SU-DHL-6 (cell line): ENCODE data around the gene DMGDH.

Experiments
- CTCF ChIP-seq: fragments of 200-600 bp; sonication (generic); IDR thresholded peaks from one replicate; pipeline ENCODE4 v1.5.1; 2017; ENCODE audit warnings: antibody characterized with exemption, mild to moderate bottlenecking, low read length, moderate library complexity; ENCODE audit not compliant: insufficient read depth, poor library complexity, severe bottlenecking
- EZH2phosphoT487 ChIP-seq: fragments of 200-600 bp; sonication (generic), shearing (Covaris generic); conservative IDR thresholded peaks from 2 replicates; pipeline ENCODE4 v1.6.1; 2018; ENCODE audit warnings: mild to moderate bottlenecking, antibody characterized with exemption, low read length, moderate library complexity, mixed read lengths

DNA sequence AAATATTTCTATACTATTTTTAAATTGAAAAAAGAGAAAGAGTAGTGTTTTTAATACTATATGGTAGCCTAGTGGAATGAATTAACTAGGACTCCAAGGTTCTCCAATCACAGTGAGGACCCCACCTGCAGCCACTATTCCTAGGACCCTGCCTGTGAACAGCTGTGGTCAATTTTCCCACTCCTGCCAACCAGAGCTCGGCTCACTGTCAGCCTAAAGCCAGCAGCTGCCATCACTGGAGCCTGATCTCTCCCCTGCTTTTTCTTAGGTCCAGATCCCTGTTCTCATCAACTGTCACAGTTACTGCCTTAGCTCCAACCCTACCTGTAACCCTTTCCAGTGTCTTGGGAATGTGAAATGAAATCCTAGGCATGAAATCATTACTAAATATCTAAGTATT lies 109.7 kb downstream of the DMGDH start:
- TF ChIP-seq CTCF: no peak
- TF ChIP-seq EZH2phosphoT487: no peak
